Endothelial cell of umbilical vein (primary cell): Measurements from ENCODE around the gene FAM114A1. TPM values are rescaled to one million over a fixed set of nuclear protein-coding genes. Genes with fewer than 3 reads are reported as not detected.

Source experiments
- BruUV-seq: library from RNA; stranded (reverse); fragments of 400-500 nt; replicated peaks from 2 replicates; lab custom pipeline; 2021; lab: Mats Ljungman, UMichigan
- CTCF ChIA-PET: fragments of 300-600, 350-600 bp; sonication (Branson Sonifier 250); formaldehyde crosslinking; loops from one replicate; lab custom pipeline; 2021; ENCODE audit warnings: antibody characterized with exemption, inconsistent platforms; lab: Charles Lee
- POLR2A ChIA-PET: fragments of 300-600, 350-600 bp; sonication (Branson Sonifier 250); formaldehyde crosslinking; loops from one replicate; lab custom pipeline; 2021; ENCODE audit warnings: antibody characterized with exemption, inconsistent platforms; lab: Charles Lee
- DNase-seq: peaks from one replicate; pipeline ENCODE4 v3.0.0-alpha.2; 2011; ENCODE audit warnings: low read depth, low spot score
- FAIRE-seq: peaks from 2 replicates; lab custom pipeline; 2011; peaks lifted over from hg19 to GRCh38; lab: Jason Lieb, UNC
- H2AFZ ChIP-seq: 2 replicates; pipeline ENCODE4 v1.6.0; 2012; ENCODE audit warnings: low read depth, low read length, control low read depth, inconsistent platforms
- H3K27ac ChIP-seq: 2 replicates; pipeline ENCODE4 v1.5.1; 2011; ENCODE audit warnings: low read depth, mild to moderate bottlenecking, control low read depth, low read length, moderate library complexity; ENCODE audit not compliant: insufficient read depth
- H3K27me3 ChIP-seq, 2 experiments: 2 replicates each; pipeline versions ENCODE4 v1.6.0 to v1.6.1; 2011; ENCODE audit warnings: low read length in 2 of 2, mixed read lengths in 1 of 2; ENCODE audit not compliant: control insufficient read depth in 2 of 2, insufficient read depth in 2 of 2
- H3K36me3 ChIP-seq, 2 experiments: 2 replicates in 1 of 2; 3 replicates in 1 of 2; pipeline ENCODE4 v1.5.1; 2011; ENCODE audit warnings: low read length in 2 of 2, mild to moderate bottlenecking in 1 of 2, moderate library complexity in 1 of 2; ENCODE audit not compliant: control insufficient read depth in 2 of 2, insufficient read depth in 2 of 2; ENCODE audit errors: extremely low read depth in 1 of 2
- H3K4me1 ChIP-seq: 3 replicates; pipeline ENCODE4 v1.5.1; 2011; ENCODE audit warnings: mild to moderate bottlenecking, low read length; ENCODE audit not compliant: control insufficient read depth, insufficient read depth; ENCODE audit errors: extremely low read depth
- H3K4me2 ChIP-seq: 2 replicates; pipeline ENCODE4 v1.6.1; 2011; ENCODE audit warnings: low read length, control low read depth, mixed read lengths; ENCODE audit not compliant: insufficient read depth
- H3K4me3 ChIP-seq, 3 experiments: fragments of 200-600 bp in 1 of 3; sonication (generic), shearing (Covaris generic) in 1 of 3; replicated peaks in 1 of 3; 2 replicates each; pipeline ENCODE4 v1.5.1; 2011 to 2016; ENCODE audit warnings: control low read depth in 3 of 3, low read length in 3 of 3, mild to moderate bottlenecking in 2 of 3, inconsistent platforms in 1 of 3, low read depth in 1 of 3, moderate library complexity in 1 of 3; ENCODE audit not compliant: insufficient read depth in 1 of 3
- H3K79me2 ChIP-seq: 2 replicates; pipeline ENCODE4 v1.6.0; 2012; ENCODE audit warnings: low read length, inconsistent platforms; ENCODE audit not compliant: control insufficient read depth, insufficient read depth
- H3K9ac ChIP-seq: replicated peaks from 2 replicates; pipeline ENCODE3; 2011; ENCODE audit warnings: low read length, control low read depth; ENCODE audit not compliant: insufficient read depth; ENCODE audit errors: extremely low read depth
- H3K9me1 ChIP-seq: replicated peaks from 3 replicates; pipeline ENCODE4 v1.6.0; 2011; ENCODE audit warnings: mild to moderate bottlenecking, low read length; ENCODE audit not compliant: control insufficient read depth, insufficient read depth; ENCODE audit errors: extremely low read depth
- H3K9me3 ChIP-seq: replicated peaks from 2 replicates; pipeline ENCODE4 v1.5.1; 2012; ENCODE audit warnings: low read length, inconsistent platforms; ENCODE audit not compliant: control insufficient read depth, insufficient read depth
- H4K20me1 ChIP-seq: replicated peaks from 2 replicates; pipeline ENCODE3; 2011; ENCODE audit warnings: mild to moderate bottlenecking, low read length; ENCODE audit not compliant: control insufficient read depth, insufficient read depth; ENCODE audit errors: extremely low read depth
- EZH2 ChIP-seq: IDR thresholded peaks from 2 replicates; pipeline ENCODE4 v1.6.1; 2012; ENCODE audit warnings: borderline replicate concordance, low read depth, mild to moderate bottlenecking, moderate library complexity, low read length, inconsistent platforms; ENCODE audit not compliant: severe bottlenecking
- FOS ChIP-seq: IDR thresholded peaks from 2 replicates; pipeline ENCODE4 v1.6.1; 2011; ENCODE audit warnings: mild to moderate bottlenecking, low read length, moderate library complexity, borderline replicate concordance; ENCODE audit not compliant: insufficient read depth
- GATA2 ChIP-seq: IDR thresholded peaks from 2 replicates; pipeline ENCODE4 v1.7.0; 2011; ENCODE audit warnings: low read depth, mild to moderate bottlenecking, moderate library complexity, mixed read lengths, low read length; ENCODE audit not compliant: insufficient read length, insufficient read depth
- JUN ChIP-seq: IDR thresholded peaks from 2 replicates; pipeline ENCODE4 v1.6.1; 2011; ENCODE audit warnings: borderline replicate concordance, low read depth; ENCODE audit not compliant: insufficient read length, insufficient read depth
- MAX ChIP-seq: IDR thresholded peaks from 2 replicates; pipeline ENCODE4 v1.6.1; 2011; ENCODE audit not compliant: insufficient read depth, insufficient read length
- MYC ChIP-seq: IDR thresholded peaks from one replicate; pipeline ENCODE4 v1.6.1; 2011; ENCODE audit warnings: mild to moderate bottlenecking, low read depth, low read length
- POLR2A ChIP-seq: IDR thresholded peaks from 2 replicates; pipeline ENCODE4 v1.6.1; 2012; ENCODE audit warnings: low read depth, mild to moderate bottlenecking, control low read depth, low read length
- POLR2AphosphoS5 ChIP-seq: IDR thresholded peaks from 2 replicates; pipeline ENCODE4 v1.6.1; 2012; ENCODE audit warnings: low read depth, mild to moderate bottlenecking, control low read depth, low read length, moderate library complexity; ENCODE audit not compliant: insufficient read depth
- dilution Hi-C: fragments of 300-500 bp; cut with MboI; formaldehyde crosslinking; loops from one replicate; pipeline ENCODE4 v1.15.0; 2019; ENCODE audit warnings: low sequenced_read_pairs; ENCODE audit not compliant: extremely low pct_ligation_motif_present
- intact Hi-C: fragments of 100-400 bp; cut with micrococcal nuclease; formaldehyde crosslinking; loops from one replicate; pipeline ENCODE4 v1.10.0; 2022
- polyA plus RNA-seq, 4 experiments: library from polyadenylated mRNA; depleted of rRNA in 3 of 4; stranded (reverse) in 3 of 4; unstranded in 1 of 4; fragments of >200 nt; gene quantifications; 2 replicates each; pipeline versions ENCODE4 v1.2.1 to v1.2.3, GENCODE V29; 2011 to 2012; ENCODE audit warnings: missing spikeins in 1 of 4
- total RNA-seq: library from RNA; stranded (reverse); gene quantifications from 2 replicates; pipeline ENCODE4 v1.2.3, GENCODE V29; 2021
- TF ChIP-seq, protein P1 (sequence below), 2 donors: IDR thresholded peaks; 1 replicate in 1 of 2; 2 replicates in 1 of 2; pipeline ENCODE4 v1.5.1; 2011; ENCODE audit warnings: low read length in 2 of 2, mild to moderate bottlenecking in 2 of 2, moderate library complexity in 2 of 2, control low read depth in 1 of 2, inconsistent platforms in 1 of 2, low read depth in 1 of 2; ENCODE audit not compliant: insufficient read depth in 1 of 2; ENCODE audit errors: extremely low read depth in 1 of 2

Gene FAM114A1
- total and polyA plus RNA-seq, 2 donors (not counting 3 experiments of a cell fraction or from before 2014, with no cell fraction given), result 99.2 to 118 TPM

DNA sequence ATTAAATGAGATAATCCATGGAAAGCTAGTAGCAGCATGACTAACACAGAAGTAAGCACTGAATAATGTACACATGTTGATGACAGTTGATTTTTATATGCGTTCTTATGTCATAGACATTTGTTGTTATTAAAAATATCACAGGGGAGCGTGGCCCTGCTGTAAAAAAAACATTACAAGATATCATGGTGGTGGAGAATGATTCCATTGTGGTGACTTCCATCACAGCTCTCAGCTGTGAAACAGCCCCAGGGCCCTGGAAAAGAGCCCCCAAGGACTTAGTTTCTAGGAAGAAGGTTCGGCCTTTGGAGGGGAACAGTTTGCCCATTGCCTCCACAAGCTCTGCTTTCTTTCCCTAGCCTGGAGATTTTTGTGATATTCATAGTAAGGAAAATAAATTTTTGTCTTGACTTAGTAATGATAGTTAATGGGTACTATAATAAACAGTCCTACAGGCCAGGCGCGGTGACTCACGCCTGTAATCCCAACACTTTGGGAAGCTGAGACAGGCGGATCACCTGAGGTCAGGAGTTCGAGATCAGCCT lies 49.9 kb downstream of the FAM114A1 start:
- FAIRE-seq (no peak), DNase-seq (no peak)
- TF ChIP-seq MAX, result no peak
- TF ChIP-seq GATA2, result no peak
- no peak for TF ChIP-seq EZH2
- TF ChIP-seq, protein P1, sequence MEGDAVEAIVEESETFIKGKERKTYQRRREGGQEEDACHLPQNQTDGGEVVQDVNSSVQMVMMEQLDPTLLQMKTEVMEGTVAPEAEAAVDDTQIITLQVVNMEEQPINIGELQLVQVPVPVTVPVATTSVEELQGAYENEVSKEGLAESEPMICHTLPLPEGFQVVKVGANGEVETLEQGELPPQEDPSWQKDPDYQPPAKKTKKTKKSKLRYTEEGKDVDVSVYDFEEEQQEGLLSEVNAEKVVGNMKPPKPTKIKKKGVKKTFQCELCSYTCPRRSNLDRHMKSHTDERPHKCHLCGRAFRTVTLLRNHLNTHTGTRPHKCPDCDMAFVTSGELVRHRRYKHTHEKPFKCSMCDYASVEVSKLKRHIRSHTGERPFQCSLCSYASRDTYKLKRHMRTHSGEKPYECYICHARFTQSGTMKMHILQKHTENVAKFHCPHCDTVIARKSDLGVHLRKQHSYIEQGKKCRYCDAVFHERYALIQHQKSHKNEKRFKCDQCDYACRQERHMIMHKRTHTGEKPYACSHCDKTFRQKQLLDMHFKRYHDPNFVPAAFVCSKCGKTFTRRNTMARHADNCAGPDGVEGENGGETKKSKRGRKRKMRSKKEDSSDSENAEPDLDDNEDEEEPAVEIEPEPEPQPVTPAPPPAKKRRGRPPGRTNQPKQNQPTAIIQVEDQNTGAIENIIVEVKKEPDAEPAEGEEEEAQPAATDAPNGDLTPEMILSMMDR (IDR thresholded peaks at IDR 0.05; ENCODE audit: extremely low read depth in 1 of 2, insufficient read depth in 1 of 2, low read depth in 1 of 2, low read length in 2 of 2), result no peak
- no peak for TF ChIP-seq JUN
- TF ChIP-seq FOS, result no peak
- no peak for TF ChIP-seq POLR2AphosphoS5
- TF ChIP-seq POLR2A, result no peak
- no peak for TF ChIP-seq MYC
- Histone ChIP-seq H3K27me3 (no peaks in the 10 kb centered on the region), H3K9me3 (no peaks in the 10 kb centered on the region), H2AFZ (no peak overlapping the region), H3K9me1 (no peaks in the 10 kb centered on the region), H3K9ac (no peak overlapping the region), H4K20me1 (no peaks in the 10 kb centered on the region), H3K4me1 (no peaks in the 10 kb centered on the region), H3K27ac (no peak overlapping the region), H3K4me3 (no peak overlapping the region), H3K36me3 (peaks cover 23 to 27% of the 10 kb centered on the region in 2 experiments), H3K4me2 (no peak overlapping the region), H3K79me2 (no peaks in the 10 kb centered on the region)
- dilution Hi-C loops, result no loop called here
- CTCF ChIA-PET, result interaction anchor here (0.8 to 1.6 kb wide), 3 partner anchors 8 to 217 kb away, joined by 3 to 5 read pairs (median 3); no protein-coding TSS in a partner anchor
- intact Hi-C loops, result no loop called here
- BruUV-seq, result no TSS peak
- POLR2A ChIA-PET, result no interaction called here
